ENCODE measurements around the gene FOXO3.

GRCh38 chr6:108665495-108666196 is 104.9 kb downstream of the FOXO3 start:
- no peak for TF ChIP-seq POLR2A (IDR thresholded peaks at IDR 0.05)
- no peak for TF ChIP-seq EP300 (IDR thresholded peaks at IDR 0.05; ENCODE audit: low read depth)
